Memory B cell (primary cell): ENCODE measurements around the gene SORL1.

ENCODE experiments used
- ATAC-seq: fragments of 150-1000 bp; cut with Tn5 transposase; 2 replicates; pipeline ENCODE4 v1.10.0; 2021; ENCODE audit warnings: low read depth, mild to moderate bottlenecking, moderate library complexity
- DNase-seq, 2 donors: peaks; one replicate each; pipeline ENCODE4 v3.0.0; 2022; ENCODE audit warnings: low spot score in 2 of 2
- H3K27ac Mint-ChIP-seq: one replicate; pipeline ENCODE4 v1.8.0; 2022; ENCODE audit warnings: mild to moderate bottlenecking, moderate library complexity, mixed read lengths
- H3K27me3 Mint-ChIP-seq: one replicate; pipeline ENCODE4 v1.8.0; 2022; ENCODE audit warnings: mixed read lengths
- H3K36me3 Mint-ChIP-seq: one replicate; pipeline ENCODE4 v1.8.0; 2022; ENCODE audit warnings: mild to moderate bottlenecking, mixed read lengths
- H3K4me1 Mint-ChIP-seq: one replicate; pipeline ENCODE4 v1.8.0; 2022; ENCODE audit warnings: mixed read lengths
- H3K4me3 Mint-ChIP-seq: one replicate; pipeline ENCODE4 v1.8.0; 2022; ENCODE audit warnings: mild to moderate bottlenecking, moderate library complexity, mixed read lengths
- H3K9me3 Mint-ChIP-seq: one replicate; pipeline ENCODE4 v1.8.0; 2022; ENCODE audit warnings: mixed read lengths

SORL1 gene

GRCh38 chr11:121669422-121669821 is 217.3 kb downstream of the SORL1 start:
- no peaks in the 10 kb centered on the region for H3K36me3 Mint-ChIP-seq
- no peak for ATAC-seq
- no peak for DNase-seq
- no peak overlapping the region for H3K27ac Mint-ChIP-seq
- H3K4me3 Mint-ChIP-seq: no peak overlapping the region
- H3K9me3 Mint-ChIP-seq: no peaks in the 10 kb centered on the region
- peaks cover 6% of the 10 kb centered on the region for H3K27me3 Mint-ChIP-seq
- no peaks in the 10 kb centered on the region for H3K4me1 Mint-ChIP-seq

- no peaks in the 10 kb centered on the region for H3K9me3 Mint-ChIP-seq
- H3K36me3 Mint-ChIP-seq: no peaks in the 10 kb centered on the region
- peaks cover 5% of the 10 kb centered on the region for H3K27me3 Mint-ChIP-seq
- ATAC-seq: no peak
- no peak for DNase-seq
- no peaks in the 10 kb centered on the region for H3K4me1 Mint-ChIP-seq
- no peak overlapping the region for H3K4me3 Mint-ChIP-seq
- no peak overlapping the region for H3K27ac Mint-ChIP-seq
Observed at GRCh38 chr11:121670266-121670665, 218.2 kb downstream of the SORL1 start.

DNA sequence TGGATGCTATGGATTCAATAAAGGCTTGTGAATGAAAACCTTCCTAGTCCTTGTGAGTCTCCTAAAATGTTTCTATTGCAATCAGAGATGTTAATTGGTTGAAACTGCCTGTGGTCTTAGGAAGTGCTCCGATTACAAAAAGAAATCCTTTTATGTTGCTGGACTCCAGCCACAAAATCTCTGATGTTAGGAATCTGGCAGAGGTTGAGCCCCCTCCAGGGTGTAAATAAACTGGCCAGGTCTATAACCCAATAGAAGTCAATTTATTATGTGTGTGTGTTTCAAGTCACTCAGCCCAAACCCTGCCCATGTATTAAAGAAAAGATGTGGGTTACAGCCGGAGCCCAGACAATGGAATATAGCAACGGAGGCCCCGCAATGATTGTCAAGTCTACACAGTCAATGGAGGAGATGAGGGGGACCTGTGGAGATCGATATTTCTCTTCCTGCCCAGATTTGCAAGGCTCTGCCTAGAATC is 218.7 kb downstream of the SORL1 start:
- no peak for DNase-seq
- Mint-ChIP-seq H3K36me3 (no peaks in the 10 kb centered on the region), H3K27me3 (peaks cover 5% of the 10 kb centered on the region), H3K4me1 (no peaks in the 10 kb centered on the region), H3K9me3 (no peaks in the 10 kb centered on the region), H3K4me3 (no peak overlapping the region), H3K27ac (no peak overlapping the region)
- no peak for ATAC-seq

- ATAC-seq (no peak), DNase-seq (no peak)
- no peaks in the 10 kb centered on the region for H3K9me3 Mint-ChIP-seq
Observed at GRCh38 chr11:121671283-121672168, 219.4 kb downstream of the SORL1 start.

GRCh38 chr11:121672630-121673487 is 220.7 kb downstream of the SORL1 start:
- H3K27ac Mint-ChIP-seq: no peak overlapping the region
- DNase-seq (no peak), ATAC-seq (no peak)

More at GRCh38 chr11:121671283-121672168, 219.4 kb downstream of the SORL1 start:
- Mint-ChIP-seq H3K36me3 (no peaks in the 10 kb centered on the region), H3K4me3 (no peak overlapping the region), H3K4me1 (no peaks in the 10 kb centered on the region), H3K27me3 (peaks cover 5% of the 10 kb centered on the region), H3K27ac (no peak overlapping the region)

GRCh38 chr11:121681550-121682268 is 229.6 kb downstream of the SORL1 start:
- no peak overlapping the region for H3K4me3 Mint-ChIP-seq
- no peak for DNase-seq

More at GRCh38 chr11:121672630-121673487, 220.7 kb downstream of the SORL1 start:
- H3K36me3 Mint-ChIP-seq: no peaks in the 10 kb centered on the region
- H3K9me3 Mint-ChIP-seq: no peaks in the 10 kb centered on the region
- peaks cover 5% of the 10 kb centered on the region for H3K27me3 Mint-ChIP-seq
- no peaks in the 10 kb centered on the region for H3K4me1 Mint-ChIP-seq
- H3K4me3 Mint-ChIP-seq: no peak overlapping the region

More at GRCh38 chr11:121681550-121682268, 229.6 kb downstream of the SORL1 start:
- Mint-ChIP-seq H3K27me3 (peaks cover 4% of the 10 kb centered on the region), H3K27ac (no peak overlapping the region), H3K9me3 (no peaks in the 10 kb centered on the region), H3K36me3 (no peaks in the 10 kb centered on the region), H3K4me1 (no peaks in the 10 kb centered on the region)
- ATAC-seq: no peak
